ENCODE measurements around the gene THBS2.

The THBS2 gene

GRCh38 chr6:169235286-169235685, 18.4 kb downstream of the THBS2 start:
- H3K27ac Mint-ChIP-seq, result no peak overlapping the region
- no peaks in the 10 kb centered on the region for H3K4me1 Mint-ChIP-seq (ENCODE audit: low read depth)
- H3K4me3 Mint-ChIP-seq, result no peak overlapping the region
- H3K9me3 Mint-ChIP-seq, result peaks cover 16% of the 10 kb centered on the region
- no peaks in the 10 kb centered on the region for H3K27me3 Mint-ChIP-seq (ENCODE audit: low read depth)
- H3K36me3 Mint-ChIP-seq (ENCODE audit: low read depth), result no peaks in the 10 kb centered on the region

GRCh38 chr6:169234634-169235033, 19.0 kb downstream of the THBS2 start:
- Mint-ChIP-seq H3K36me3 (ENCODE audit: low read depth) (no peaks in the 10 kb centered on the region), H3K9me3 (peaks cover 16% of the 10 kb centered on the region), H3K4me3 (no peak overlapping the region), H3K4me1 (ENCODE audit: low read depth) (no peaks in the 10 kb centered on the region), H3K27me3 (ENCODE audit: low read depth) (no peaks in the 10 kb centered on the region), H3K27ac (no peak overlapping the region)

GRCh38 chr6:169233832-169234231, 19.8 kb downstream of the THBS2 start:
- no peaks in the 10 kb centered on the region for H3K36me3 Mint-ChIP-seq (ENCODE audit: low read depth)
- H3K4me1 Mint-ChIP-seq (ENCODE audit: low read depth), result no peaks in the 10 kb centered on the region
- H3K27ac Mint-ChIP-seq, result no peak overlapping the region
- H3K27me3 Mint-ChIP-seq (ENCODE audit: low read depth), result no peaks in the 10 kb centered on the region
- peaks cover 16% of the 10 kb centered on the region for H3K9me3 Mint-ChIP-seq
- no peak overlapping the region for H3K4me3 Mint-ChIP-seq

GRCh38 chr6:169233181-169233580, 20.5 kb downstream of the THBS2 start:
- H3K27me3 Mint-ChIP-seq (ENCODE audit: low read depth), result no peaks in the 10 kb centered on the region
- H3K4me3 Mint-ChIP-seq, result no peak overlapping the region
- H3K36me3 Mint-ChIP-seq (ENCODE audit: low read depth), result no peaks in the 10 kb centered on the region
- H3K9me3 Mint-ChIP-seq, result peaks cover 16% of the 10 kb centered on the region
- no peak overlapping the region for H3K27ac Mint-ChIP-seq
- no peaks in the 10 kb centered on the region for H3K4me1 Mint-ChIP-seq (ENCODE audit: low read depth)

- Mint-ChIP-seq H3K27ac (no peak overlapping the region), H3K9me3 (peaks cover 16% of the 10 kb centered on the region), H3K36me3 (ENCODE audit: low read depth) (no peaks in the 10 kb centered on the region)
Measured at GRCh38 chr6:169232507-169232931, 21.1 kb downstream of the THBS2 start.

GRCh38 chr6:169231790-169232506, 21.7 kb downstream of the THBS2 start:
- no peak overlapping the region for H3K4me3 Mint-ChIP-seq

More at GRCh38 chr6:169232507-169232931, 21.1 kb downstream of the THBS2 start:
- no peaks in the 10 kb centered on the region for H3K4me1 Mint-ChIP-seq (ENCODE audit: low read depth)
- no peak overlapping the region for H3K4me3 Mint-ChIP-seq
- H3K27me3 Mint-ChIP-seq (ENCODE audit: low read depth), result no peaks in the 10 kb centered on the region

GRCh38 chr6:169230946-169231789, 22.5 kb downstream of the THBS2 start:
- Mint-ChIP-seq H3K27ac (no peak overlapping the region), H3K36me3 (ENCODE audit: low read depth) (no peaks in the 10 kb centered on the region), H3K27me3 (ENCODE audit: low read depth) (no peaks in the 10 kb centered on the region), H3K4me1 (ENCODE audit: low read depth) (no peaks in the 10 kb centered on the region), H3K4me3 (no peak overlapping the region), H3K9me3 (peaks cover 16% of the 10 kb centered on the region)

More at GRCh38 chr6:169231790-169232506, 21.7 kb downstream of the THBS2 start:
- no peak overlapping the region for H3K27ac Mint-ChIP-seq
- H3K36me3 Mint-ChIP-seq (ENCODE audit: low read depth), result no peaks in the 10 kb centered on the region
- no peaks in the 10 kb centered on the region for H3K4me1 Mint-ChIP-seq (ENCODE audit: low read depth)
- H3K9me3 Mint-ChIP-seq, result peaks cover 16% of the 10 kb centered on the region
- no peaks in the 10 kb centered on the region for H3K27me3 Mint-ChIP-seq (ENCODE audit: low read depth)

GRCh38 chr6:169230322-169230665, 23.4 kb downstream of the THBS2 start:
- Mint-ChIP-seq H3K4me1 (ENCODE audit: low read depth) (no peaks in the 10 kb centered on the region), H3K9me3 (peaks cover 16% of the 10 kb centered on the region), H3K4me3 (no peak overlapping the region), H3K27me3 (ENCODE audit: low read depth) (no peaks in the 10 kb centered on the region), H3K27ac (no peak overlapping the region), H3K36me3 (ENCODE audit: low read depth) (no peaks in the 10 kb centered on the region)

- Mint-ChIP-seq H3K9me3 (peaks cover 16% of the 10 kb centered on the region), H3K36me3 (ENCODE audit: low read depth) (no peaks in the 10 kb centered on the region), H3K27me3 (ENCODE audit: low read depth) (no peaks in the 10 kb centered on the region)
Measured at GRCh38 chr6:169229615-169230321, 23.9 kb downstream of the THBS2 start.

GRCh38 chr6:169227116-169227515, 26.5 kb downstream of the THBS2 start:
- H3K27ac Mint-ChIP-seq, result no peak overlapping the region

More at GRCh38 chr6:169229615-169230321, 23.9 kb downstream of the THBS2 start:
- Mint-ChIP-seq H3K4me1 (ENCODE audit: low read depth) (no peaks in the 10 kb centered on the region), H3K27ac (no peak overlapping the region), H3K4me3 (no peak overlapping the region)

GRCh38 chr6:169225887-169226286, 27.8 kb downstream of the THBS2 start:
- no peak overlapping the region for H3K4me3 Mint-ChIP-seq
- no peaks in the 10 kb centered on the region for H3K9me3 Mint-ChIP-seq
- no peak overlapping the region for H3K27ac Mint-ChIP-seq
- H3K36me3 Mint-ChIP-seq (ENCODE audit: low read depth), result no peaks in the 10 kb centered on the region
- H3K27me3 Mint-ChIP-seq (ENCODE audit: low read depth), result no peaks in the 10 kb centered on the region
- H3K4me1 Mint-ChIP-seq (ENCODE audit: low read depth), result no peaks in the 10 kb centered on the region

More at GRCh38 chr6:169227116-169227515, 26.5 kb downstream of the THBS2 start:
- H3K4me3 Mint-ChIP-seq, result no peak overlapping the region
- H3K4me1 Mint-ChIP-seq (ENCODE audit: low read depth), result no peaks in the 10 kb centered on the region
- H3K36me3 Mint-ChIP-seq (ENCODE audit: low read depth), result no peaks in the 10 kb centered on the region
- no peaks in the 10 kb centered on the region for H3K27me3 Mint-ChIP-seq (ENCODE audit: low read depth)
- H3K9me3 Mint-ChIP-seq, result no peaks in the 10 kb centered on the region

GRCh38 chr6:169225131-169225576, 28.5 kb downstream of the THBS2 start:
- no peak overlapping the region for H3K27ac Mint-ChIP-seq
- H3K9me3 Mint-ChIP-seq, result no peaks in the 10 kb centered on the region
- H3K4me1 Mint-ChIP-seq (ENCODE audit: low read depth), result no peaks in the 10 kb centered on the region
- H3K27me3 Mint-ChIP-seq (ENCODE audit: low read depth), result no peaks in the 10 kb centered on the region
- no peaks in the 10 kb centered on the region for H3K36me3 Mint-ChIP-seq (ENCODE audit: low read depth)
- no peak overlapping the region for H3K4me3 Mint-ChIP-seq

- Mint-ChIP-seq H3K36me3 (ENCODE audit: low read depth) (no peaks in the 10 kb centered on the region), H3K27me3 (ENCODE audit: low read depth) (no peaks in the 10 kb centered on the region), H3K4me1 (ENCODE audit: low read depth) (no peaks in the 10 kb centered on the region), H3K27ac (no peak overlapping the region), H3K9me3 (no peaks in the 10 kb centered on the region), H3K4me3 (no peak overlapping the region)
Measured at GRCh38 chr6:169224716-169225115, 28.9 kb downstream of the THBS2 start.

- no peaks in the 10 kb centered on the region for H3K36me3 Mint-ChIP-seq (ENCODE audit: low read depth)
- H3K27ac Mint-ChIP-seq, result no peak overlapping the region
- H3K9me3 Mint-ChIP-seq, result no peaks in the 10 kb centered on the region
- no peaks in the 10 kb centered on the region for H3K27me3 Mint-ChIP-seq (ENCODE audit: low read depth)
- H3K4me1 Mint-ChIP-seq (ENCODE audit: low read depth), result no peaks in the 10 kb centered on the region
- no peak overlapping the region for H3K4me3 Mint-ChIP-seq
Measured at GRCh38 chr6:169224185-169224695, 29.4 kb downstream of the THBS2 start.

Measured in T-helper 1 cell treated with Interleukin-12 subunit alpha and Interleukin-12 subunit beta and Interleukin-4 antibody, amounts not matched to agents 30 μg/mL and 1 μg/mL, for 36 hours (primary cell).